DMS 273 treated with DMSO at 0.1 percent for 48 hours (cell line): ENCODE measurements around the gene PPM1E.
"Not testable (repeated sequence)": the region's sequence is repeated elsewhere in the genome, so short reads cannot be mapped to it uniquely, and the experiment has no call there.

Experiments used
- DNase-seq: peaks from one replicate; lab custom pipeline; 2025; lab: John Stamatoyannopoulos, UW

Gene PPM1E

GRCh38 chr17:58779446-58779845 lies 23.8 kb downstream of the PPM1E start:
- no peak for DNase-seq

- DNase-seq: peak; percentile 19
These were observed 27.7 kb downstream of the PPM1E start for GRCh38 chr17:58783380-58783779.

GRCh38 chr17:58785097-58785496 lies 29.4 kb downstream of the PPM1E start:
- no peak for DNase-seq

GRCh38 chr17:58786586-58787295 lies 31.1 kb downstream of the PPM1E start:
- no peak for DNase-seq

- no peak for DNase-seq
These were observed 32.5 kb downstream of the PPM1E start for GRCh38 chr17:58788199-58788598.

- DNase-seq: no peak
These were observed 33.5 kb downstream of the PPM1E start for GRCh38 chr17:58789160-58789559.

GRCh38 chr17:58789831-58790230 lies 34.2 kb downstream of the PPM1E start:
- no peak for DNase-seq

GRCh38 chr17:58794508-58794907 lies 38.9 kb downstream of the PPM1E start:
- not testable (repeated sequence) for DNase-seq

GRCh38 chr17:58802188-58802587 lies 46.5 kb downstream of the PPM1E start:
- no peak for DNase-seq

GRCh38 chr17:58806046-58806445 lies 50.4 kb downstream of the PPM1E start:
- no peak for DNase-seq

GRCh38 chr17:58808609-58809563 lies 53.2 kb downstream of the PPM1E start:
- no peak for DNase-seq

- no peak for DNase-seq
These were observed 53.9 kb downstream of the PPM1E start for GRCh38 chr17:58809564-58809936.

- no peak for DNase-seq
These were observed 55.6 kb downstream of the PPM1E start for GRCh38 chr17:58811290-58811689.

- no peak for DNase-seq
These were observed 58.1 kb downstream of the PPM1E start for GRCh38 chr17:58813712-58814111.

GRCh38 chr17:58818654-58819053 lies 63.0 kb downstream of the PPM1E start:
- no peak for DNase-seq

- DNase-seq: peak; percentile 90
These were observed 66.7 kb downstream of the PPM1E start for GRCh38 chr17:58822148-58823050.

GRCh38 chr17:58823051-58823525 lies 67.4 kb downstream of the PPM1E start:
- DNase-seq: no peak

- no peak for DNase-seq
These were observed 73.6 kb downstream of the PPM1E start for GRCh38 chr17:58829172-58829637.

GRCh38 chr17:58831780-58832179 lies 76.1 kb downstream of the PPM1E start:
- no peak for DNase-seq

- DNase-seq: no peak
These were observed 76.9 kb downstream of the PPM1E start for GRCh38 chr17:58832514-58832913.

- no peak for DNase-seq
These were observed 82.0 kb downstream of the PPM1E start for GRCh38 chr17:58837699-58838098.
